ENCODE measurements around the gene ATP6V0E1.

DNA sequence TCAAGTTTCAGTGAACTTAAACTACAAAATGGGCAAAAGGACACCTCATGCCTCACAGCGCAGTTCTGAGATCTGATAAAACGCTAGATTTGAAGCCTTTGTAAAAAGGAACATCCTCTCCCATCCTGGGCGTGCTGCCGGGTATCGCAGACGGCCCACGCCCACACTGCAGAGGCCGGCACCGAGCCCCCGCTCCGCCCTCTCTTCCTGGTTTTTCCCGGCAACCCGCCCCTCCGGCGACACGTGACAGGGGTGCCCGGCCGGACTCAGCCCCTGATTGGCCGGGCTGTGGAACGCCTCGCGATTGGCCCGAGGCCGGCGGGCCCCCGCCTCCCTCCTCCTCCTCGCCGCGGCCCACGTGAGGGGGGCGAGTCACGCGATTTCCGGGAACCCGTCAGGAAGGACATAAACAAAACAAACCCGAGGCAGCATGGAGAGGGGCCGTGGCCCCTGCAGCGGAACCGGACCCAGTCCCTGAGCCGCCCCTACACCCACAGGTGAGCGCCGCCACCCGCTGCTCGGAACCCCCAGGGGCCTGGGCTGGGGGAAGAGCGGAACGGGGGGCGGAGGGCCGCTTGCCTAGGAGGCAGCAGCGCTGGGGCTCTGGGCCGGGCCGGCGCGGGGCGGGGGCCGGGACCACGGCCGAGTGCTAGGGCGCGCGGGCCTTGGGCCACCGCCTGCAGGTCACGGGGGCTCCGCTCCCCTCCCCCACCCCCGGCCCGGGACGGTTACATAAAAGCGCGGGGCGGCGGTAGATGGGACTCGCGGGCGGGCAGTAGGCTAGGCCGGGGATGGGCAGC is 72.6 kb downstream of the ATP6V0E1 start, which contains the start of gene CREBRF:
- no peak for TF ChIP-seq POLR2A (IDR thresholded peaks at IDR 0.05)
- TF ChIP-seq, protein P1, sequence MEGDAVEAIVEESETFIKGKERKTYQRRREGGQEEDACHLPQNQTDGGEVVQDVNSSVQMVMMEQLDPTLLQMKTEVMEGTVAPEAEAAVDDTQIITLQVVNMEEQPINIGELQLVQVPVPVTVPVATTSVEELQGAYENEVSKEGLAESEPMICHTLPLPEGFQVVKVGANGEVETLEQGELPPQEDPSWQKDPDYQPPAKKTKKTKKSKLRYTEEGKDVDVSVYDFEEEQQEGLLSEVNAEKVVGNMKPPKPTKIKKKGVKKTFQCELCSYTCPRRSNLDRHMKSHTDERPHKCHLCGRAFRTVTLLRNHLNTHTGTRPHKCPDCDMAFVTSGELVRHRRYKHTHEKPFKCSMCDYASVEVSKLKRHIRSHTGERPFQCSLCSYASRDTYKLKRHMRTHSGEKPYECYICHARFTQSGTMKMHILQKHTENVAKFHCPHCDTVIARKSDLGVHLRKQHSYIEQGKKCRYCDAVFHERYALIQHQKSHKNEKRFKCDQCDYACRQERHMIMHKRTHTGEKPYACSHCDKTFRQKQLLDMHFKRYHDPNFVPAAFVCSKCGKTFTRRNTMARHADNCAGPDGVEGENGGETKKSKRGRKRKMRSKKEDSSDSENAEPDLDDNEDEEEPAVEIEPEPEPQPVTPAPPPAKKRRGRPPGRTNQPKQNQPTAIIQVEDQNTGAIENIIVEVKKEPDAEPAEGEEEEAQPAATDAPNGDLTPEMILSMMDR (IDR thresholded peaks at IDR 0.05), result no peak

Data from testis (tissue), 2 donors.